GM19395 (cell line): ENCODE data around the gene ARID3A.

Experiments used
- ATAC-seq: cut with Tn5 transposase; IDR thresholded peaks from one replicate; pipeline ENCODE4 v1.9.1; 2021; ENCODE audit warnings: mild to moderate bottlenecking, moderate library complexity; ENCODE audit not compliant: unreplicated experiment

Gene ARID3A

GRCh38 chr19:960601-960938 is 34.7 kb downstream of the ARID3A start:
- no peak for ATAC-seq

GRCh38 chr19:961866-962620 is 36.2 kb downstream of the ARID3A start:
- ATAC-seq = no peak

- ATAC-seq = no peak
Measured at GRCh38 chr19:962683-963400, 37.0 kb downstream of the ARID3A start.

GRCh38 chr19:963486-963951 is 37.7 kb downstream of the ARID3A start:
- ATAC-seq = no peak

GRCh38 chr19:964116-964520 is 38.3 kb downstream of the ARID3A start:
- no peak for ATAC-seq

GRCh38 chr19:964761-965694 is 39.2 kb downstream of the ARID3A start:
- ATAC-seq = no peak

- ATAC-seq = no peak
Measured at GRCh38 chr19:966485-967088, 40.8 kb downstream of the ARID3A start.

- ATAC-seq = no peak
Measured at GRCh38 chr19:970695-971094, 44.9 kb downstream of the ARID3A start.

GRCh38 chr19:971795-972194 is 46.0 kb downstream of the ARID3A start:
- no peak for ATAC-seq

- ATAC-seq = no peak
Measured at GRCh38 chr19:972281-972680, 46.4 kb downstream of the ARID3A start.

GRCh38 chr19:973726-974563 is 48.1 kb downstream of the ARID3A start:
- ATAC-seq = no peak

- ATAC-seq = no peak
Measured at GRCh38 chr19:974564-975257, 48.9 kb downstream of the ARID3A start.

- ATAC-seq = no peak
Measured at GRCh38 chr19:976476-976875, 50.6 kb downstream of the ARID3A start.

- no peak for ATAC-seq
Measured at GRCh38 chr19:977058-977464, 51.2 kb downstream of the ARID3A start.

GRCh38 chr19:979318-979741 is 53.5 kb downstream of the ARID3A start:
- no peak for ATAC-seq

GRCh38 chr19:980133-980998 is 54.5 kb downstream of the ARID3A start:
- ATAC-seq = no peak

- ATAC-seq = no peak
Measured at GRCh38 chr19:982567-983170, 56.8 kb downstream of the ARID3A start.
